GM12872 (cell line): ENCODE measurements around the gene LAMA5.

Experiments used
- CTCF ChIP-seq: IDR thresholded peaks from 3 replicates; pipeline ENCODE4 v1.5.1; 2011; ENCODE audit warnings: low read depth, mild to moderate bottlenecking, low read length, moderate library complexity; ENCODE audit not compliant: insufficient read depth

LAMA5 gene

GRCh38 chr20:62411479-62412193 is 44.5 kb upstream of the LAMA5 start:
- no peak for TF ChIP-seq CTCF

- TF ChIP-seq CTCF, result no peak
These were observed 43.8 kb upstream of the LAMA5 start for GRCh38 chr20:62410746-62411478.

GRCh38 chr20:62409931-62410745 is 43.0 kb upstream of the LAMA5 start:
- TF ChIP-seq CTCF, result peak; percentile 61

- TF ChIP-seq CTCF, result no peak
These were observed 42.2 kb upstream of the LAMA5 start for GRCh38 chr20:62409086-62409853.

- no peak for TF ChIP-seq CTCF
These were observed 41.5 kb upstream of the LAMA5 start for GRCh38 chr20:62408640-62409039.

GRCh38 chr20:62408055-62408454 is 40.9 kb upstream of the LAMA5 start:
- no peak for TF ChIP-seq CTCF
